RPMI7951 (cell line): Measurements from ENCODE around the gene ZNF579. TPM values are rescaled to one million over a fixed set of nuclear protein-coding genes. Genes with fewer than 3 reads are reported as not detected.
"Not testable (repeated sequence)": the region's sequence is repeated elsewhere in the genome, so short reads cannot be mapped to it uniquely, and the experiment has no call there.

Experiments used
- DNase-seq: peaks from one replicate; pipeline ENCODE4 v3.0.0-alpha.2; 2012; ENCODE audit warnings: low read depth
- total RNA-seq: library from RNA; depleted of rRNA; stranded (reverse); fragments of >200 nt; shearing (Covaris generic); gene quantifications from 2 replicates; pipeline ENCODE4 v1.2.3, GENCODE V29; 2014; rRNA removed

ZNF579 gene
- total RNA-seq, 1 experiment from 2014 or later: 1.3 TPM

DNA sequence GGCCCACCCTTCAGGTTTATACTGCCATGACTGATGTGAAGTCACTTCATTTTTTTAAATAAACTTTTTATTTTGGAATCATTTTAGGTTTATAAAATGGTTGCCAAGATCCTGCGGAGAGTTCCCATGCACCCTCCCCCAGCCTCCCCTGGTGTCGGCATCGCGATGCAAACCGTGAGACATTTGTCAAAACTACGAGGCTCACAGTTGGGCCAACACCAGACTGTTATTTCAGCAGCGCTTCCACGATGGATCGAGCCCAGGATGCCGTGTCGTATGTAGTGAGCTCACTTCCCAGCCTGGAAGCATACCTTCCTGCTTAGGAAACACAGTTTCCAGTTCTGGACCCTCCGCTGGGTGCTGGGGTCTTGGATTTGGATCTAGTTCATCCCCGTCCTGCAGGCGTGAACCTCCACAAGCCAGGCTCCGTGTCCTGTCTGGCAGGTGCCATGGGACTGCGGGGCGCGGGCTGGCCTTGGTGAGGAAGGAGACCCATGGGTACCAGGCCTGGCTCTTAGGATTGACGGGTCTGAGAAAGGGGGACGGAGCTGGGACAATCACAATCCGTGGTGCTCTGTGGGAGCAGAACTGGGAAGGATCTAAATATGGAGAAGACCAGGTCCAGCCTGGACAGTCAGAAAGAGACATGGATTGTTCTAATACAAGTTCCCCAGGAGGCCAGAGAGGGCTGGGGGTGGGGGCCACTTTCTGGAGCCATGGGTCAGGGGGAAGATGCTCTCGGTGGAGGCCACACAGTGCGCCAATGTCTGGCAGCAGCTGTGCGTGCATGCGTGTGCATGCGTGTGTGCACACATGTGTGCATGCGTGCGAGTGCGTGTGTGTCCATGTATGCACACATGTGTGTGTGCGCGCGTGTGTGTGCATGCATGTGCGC lies 41.3 kb downstream of the ZNF579 start:
- no peak for DNase-seq

DNA sequence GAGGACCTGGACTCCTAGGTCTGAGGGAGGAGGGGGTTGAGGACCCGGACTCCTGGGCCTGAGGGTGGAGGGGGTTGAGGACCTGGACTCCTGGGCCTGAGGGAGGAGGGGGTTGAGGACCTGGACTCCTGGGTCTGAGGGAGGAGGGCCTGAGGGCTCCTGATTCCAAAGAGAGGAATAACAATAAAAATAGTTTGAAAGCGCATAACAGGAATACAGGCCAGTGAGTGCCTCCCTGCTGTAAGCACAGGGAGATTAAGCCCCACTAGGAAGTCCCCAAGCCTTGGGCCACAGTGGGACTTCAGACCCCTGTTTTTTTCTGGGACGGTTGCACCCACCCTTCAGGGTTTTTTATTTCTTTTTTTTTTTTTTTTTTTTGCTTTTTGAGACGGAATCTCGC lies 42.5 kb downstream of the ZNF579 start:
- DNase-seq: no peak

- DNase-seq: no peak
Observed at GRCh38 chr19:55537741-55538111, 42.9 kb downstream of the ZNF579 start.

GRCh38 chr19:55536951-55537740 lies 43.5 kb downstream of the ZNF579 start, which contains the start of gene SBK2:
SBK2 (minus strand) TSS chr19:55537133; CDS start chr19:55536294, 839 bp downstream.
- DNase-seq: no peak

DNA sequence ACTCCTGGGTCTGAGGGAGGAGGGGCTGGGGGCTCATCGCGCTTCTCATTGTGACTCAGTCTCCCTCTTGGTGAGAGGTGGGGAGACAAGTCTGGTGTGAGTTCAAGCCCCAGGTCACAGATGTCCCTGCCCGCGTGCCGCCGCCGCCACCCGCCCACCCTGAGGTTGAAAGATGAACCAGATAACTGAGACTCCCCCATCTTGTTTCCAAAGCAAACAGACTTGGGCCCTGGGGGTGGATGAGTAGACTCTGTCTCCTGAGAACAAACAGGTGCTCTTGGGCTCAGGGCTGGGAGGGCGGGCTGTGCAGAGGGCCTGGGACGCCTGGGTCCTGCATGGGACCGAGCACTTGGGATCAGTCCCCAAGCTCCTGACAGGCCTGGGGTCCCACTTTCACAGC lies 44.3 kb downstream of the ZNF579 start:
- no peak for DNase-seq

DNA sequence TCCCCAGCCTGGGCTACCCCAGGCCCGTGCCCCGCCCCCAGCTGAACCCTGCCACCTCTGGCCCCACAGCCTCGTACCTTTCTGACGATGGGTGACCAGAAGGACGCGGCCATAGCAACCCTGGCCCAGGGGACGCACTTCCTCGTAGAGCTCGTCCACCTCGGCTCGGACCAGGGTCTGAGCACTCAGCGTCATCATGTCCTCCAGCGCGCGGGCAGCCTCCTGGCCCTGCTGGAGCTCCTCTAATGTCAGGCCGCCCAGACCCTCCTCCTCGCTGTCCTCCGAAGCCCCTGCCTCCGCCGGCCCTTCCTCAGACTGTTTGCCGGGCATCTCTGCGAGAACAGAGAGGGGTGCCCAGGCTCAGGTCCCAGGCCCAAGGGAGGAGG lies 44.7 kb downstream of the ZNF579 start:
- DNase-seq: no peak

DNA sequence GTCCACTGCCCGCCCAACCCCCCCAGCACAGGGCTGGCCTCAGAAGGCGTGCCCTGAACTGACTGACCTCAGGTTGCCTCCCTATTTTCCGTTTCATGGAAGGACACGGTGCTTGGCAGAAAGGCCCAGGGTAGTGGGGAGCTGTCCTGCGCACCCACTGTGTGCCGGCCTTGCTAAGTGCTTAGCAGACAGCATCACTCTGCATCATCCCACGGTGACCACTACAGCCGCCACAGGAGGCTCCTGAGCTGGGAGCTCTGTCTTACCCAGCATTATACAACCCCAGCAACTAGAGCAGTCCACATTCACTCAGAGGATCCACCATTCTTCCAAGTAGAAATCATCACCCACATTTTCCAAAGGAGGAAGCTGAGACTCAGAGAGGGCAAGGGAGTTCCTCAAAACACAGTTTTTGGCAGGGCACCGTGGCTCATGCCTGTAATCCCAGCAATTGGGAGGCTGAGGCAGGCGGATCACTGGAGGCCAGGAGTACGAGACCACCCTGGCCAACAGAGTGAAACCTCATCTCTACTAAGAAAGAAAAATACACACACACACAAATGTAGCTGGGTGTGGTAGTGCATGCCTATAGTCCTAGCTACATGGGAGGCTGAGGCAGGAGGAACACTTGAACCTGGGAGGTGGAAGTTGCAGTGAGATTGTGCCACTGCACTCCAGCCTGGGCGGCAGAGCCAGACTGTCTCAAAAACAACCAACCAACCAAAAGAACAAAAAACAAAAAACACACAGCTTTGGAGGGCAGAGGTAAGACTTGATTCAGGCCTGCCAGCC lies 45.3 kb downstream of the ZNF579 start:
- no peak for DNase-seq

GRCh38 chr19:55534280-55534679 lies 46.4 kb downstream of the ZNF579 start:
- not testable (repeated sequence) for DNase-seq

GRCh38 chr19:55530996-55531395 lies 49.7 kb downstream of the ZNF579 start:
- no peak for DNase-seq

DNA sequence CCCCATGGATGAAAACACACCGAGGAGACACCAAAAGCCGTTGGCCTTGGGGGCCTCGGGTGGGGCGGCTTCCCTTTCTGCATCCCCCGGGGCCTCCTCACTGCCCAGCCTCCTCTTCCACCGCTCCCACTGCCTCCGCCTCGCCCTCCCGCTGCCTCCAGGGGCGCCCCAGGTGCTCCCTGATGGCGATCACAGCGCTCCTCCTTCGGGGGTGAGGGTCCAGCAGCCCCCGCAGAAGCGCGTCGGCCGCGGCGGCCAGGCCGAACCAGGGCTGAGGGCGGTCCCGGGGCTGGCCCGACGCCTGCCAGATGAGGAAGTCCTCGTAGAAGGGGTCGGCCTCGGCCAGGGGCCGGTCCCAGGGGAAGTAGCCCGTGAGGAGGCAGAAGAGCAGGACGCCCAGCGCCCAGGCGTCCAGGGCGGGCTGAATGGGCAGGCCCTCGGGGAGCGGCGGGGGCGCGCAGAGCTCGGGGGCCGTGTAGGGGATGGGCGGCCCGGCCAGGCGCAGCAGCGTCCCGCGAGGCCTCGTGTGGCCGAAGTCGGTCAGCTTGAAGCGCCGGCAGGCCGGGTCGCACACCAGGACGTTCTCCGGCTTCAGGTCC lies 50.9 kb downstream of the ZNF579 start:
- no peak for DNase-seq

DNA sequence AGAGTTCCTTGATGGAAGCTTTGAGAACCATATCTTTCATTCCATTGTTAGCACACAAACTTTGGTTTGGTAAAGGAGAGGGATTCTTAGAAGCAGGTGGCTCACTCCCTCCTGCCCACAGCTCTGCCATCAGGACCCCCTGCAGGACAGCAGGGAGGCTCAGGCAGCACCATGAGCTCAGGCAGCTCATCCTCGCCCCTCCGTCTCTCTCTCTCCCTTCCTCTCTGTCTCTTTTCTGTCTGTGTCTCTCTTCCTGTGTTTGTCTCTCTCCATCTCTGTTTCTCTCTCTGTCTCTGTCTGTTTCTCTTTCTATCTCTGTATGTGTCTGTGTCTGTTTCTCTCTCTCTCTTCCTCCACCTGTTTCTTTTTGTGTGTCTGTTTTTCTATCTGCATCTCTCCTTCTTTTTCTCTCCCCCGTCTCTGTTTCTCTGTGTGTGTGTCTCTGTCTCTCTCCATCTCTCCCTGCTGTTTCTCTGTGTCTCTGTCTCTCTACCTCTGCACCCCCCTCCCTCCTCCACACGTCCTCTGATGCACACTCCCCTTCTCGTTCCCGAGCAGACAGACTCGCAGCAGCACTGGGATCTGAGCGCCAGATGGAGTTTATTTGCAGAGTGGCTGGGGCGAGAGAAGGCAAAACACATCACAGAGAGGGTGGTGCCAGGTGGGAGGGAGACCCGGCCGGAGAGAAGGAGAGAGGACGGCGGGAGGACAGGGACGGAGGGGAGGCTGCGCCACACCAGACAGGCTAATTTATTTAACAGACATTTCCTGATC lies 52.4 kb downstream of the ZNF579 start:
- DNase-seq: no peak

GRCh38 chr19:55527197-55528029 lies 53.2 kb downstream of the ZNF579 start:
- DNase-seq: no peak

Other genes starting within 250 kb of the ZNF579 start
- gene KMT5C, start 241.0 kb downstream of the ZNF579 start, total RNA-seq: 4.1 and 5.6 TPM in 2 replicates
- 0.10 TPM in 1 of 2 replicates, not detected in the other for gene COX6B2, start 226.1 kb downstream of the ZNF579 start, total RNA-seq
- not detected in 2 replicates for gene GARIN5B, start 217.6 kb downstream of the ZNF579 start, total RNA-seq
- gene IL11, start 210.4 kb downstream of the ZNF579 start, total RNA-seq: 5.6 and 8.4 TPM in 2 replicates
- gene TMEM190, start 204.0 kb downstream of the ZNF579 start, total RNA-seq: not detected in 2 replicates
- not detected in 2 replicates for gene TMEM238, start 196.6 kb downstream of the ZNF579 start, total RNA-seq
- gene RPL28, start 194.9 kb downstream of the ZNF579 start, total RNA-seq: 457 and 492 TPM in 2 replicates
- 250 and 347 TPM in 2 replicates for gene UBE2S, start 173.1 kb downstream of the ZNF579 start, total RNA-seq
- 0.12 TPM in 1 of 2 replicates, not detected in the other for gene SHISA7, start 137.5 kb downstream of the ZNF579 start, total RNA-seq
- 81.9 and 120 TPM in 2 replicates for gene ISOC2, start 119.2 kb downstream of the ZNF579 start, total RNA-seq
- gene C19orf85, start 116.1 kb downstream of the ZNF579 start, total RNA-seq: not detected in 2 replicates
- gene ZNF628, start 104.2 kb downstream of the ZNF579 start, total RNA-seq: 3.1 and 5.3 TPM in 2 replicates
- gene NAT14, start 95.7 kb downstream of the ZNF579 start, total RNA-seq: 18.5 and 25.3 TPM in 2 replicates
- gene SSC5D, start 92.4 kb downstream of the ZNF579 start, total RNA-seq: 3.2 and 3.6 TPM in 2 replicates
- not detected in 2 replicates for gene SBK2, start 43.7 kb downstream of the ZNF579 start, total RNA-seq
- gene SBK3, start 35.3 kb downstream of the ZNF579 start, total RNA-seq: 0.24 TPM in 1 of 2 replicates, not detected in the other
- gene FIZ1, start 18.7 kb upstream of the ZNF579 start, total RNA-seq: 2.4 and 3.0 TPM in 2 replicates
- 14.7 and 16.9 TPM in 2 replicates for gene ZNF524, start 19.4 kb upstream of the ZNF579 start, total RNA-seq
- gene ZNF865, start 24.8 kb upstream of the ZNF579 start, total RNA-seq: 0.12 and 0.68 TPM in 2 replicates
- gene ZNF784, start 43.7 kb upstream of the ZNF579 start, total RNA-seq: 1.6 and 2.6 TPM in 2 replicates
- gene ZNF580, start 60.2 kb upstream of the ZNF579 start, total RNA-seq: 11.3 and 12.9 TPM in 2 replicates
- 13.5 and 13.7 TPM in 2 replicates for gene ZNF581, start 62.8 kb upstream of the ZNF579 start, total RNA-seq
- gene CCDC106, start 67.4 kb upstream of the ZNF579 start, total RNA-seq: 3.7 and 5.7 TPM in 2 replicates
- 80.3 and 108 TPM in 2 replicates for gene U2AF2, start 74.2 kb upstream of the ZNF579 start, total RNA-seq
- 26.0 and 46.4 TPM in 2 replicates for gene EPN1, start 94.4 kb upstream of the ZNF579 start, total RNA-seq
- not detected in 2 replicates for gene NLRP9, start 157.6 kb upstream of the ZNF579 start, total RNA-seq
- gene RFPL4A, start 178.2 kb upstream of the ZNF579 start, total RNA-seq: 0.24 TPM in 1 of 2 replicates, not detected in the other
- 0.20 TPM in 1 of 2 replicates, not detected in the other for gene RFPL4AL1, start 188.3 kb upstream of the ZNF579 start, total RNA-seq